Mesendoderm (in vitro differentiated cells): ENCODE results near the gene SEMA3E.
A peak's percentile ranks its signal among the peaks of the same experiment; 100 is the strongest.

Experiments
- DNase-seq: peaks from one replicate; pipeline ENCODE4 v3.0.0; 2013
- H2AK5ac ChIP-seq: 2 replicates; pipeline ENCODE4 v1.6.1; 2013; ENCODE audit warnings: low read length, inconsistent platforms
- H2BK120ac ChIP-seq: 2 replicates; pipeline ENCODE4 v1.6.1; 2013; ENCODE audit warnings: low read depth, mild to moderate bottlenecking, low read length, moderate library complexity, mixed read lengths
- H2BK15ac ChIP-seq: replicated peaks from 2 replicates; pipeline ENCODE4 v1.6.1; 2013; ENCODE audit warnings: low read depth, mild to moderate bottlenecking, moderate library complexity
- H2BK5ac ChIP-seq: 2 replicates; pipeline ENCODE4 v1.6.1; 2013; ENCODE audit warnings: low read length, inconsistent platforms
- H3K18ac ChIP-seq: 2 replicates; pipeline ENCODE4 v1.6.1; 2013; ENCODE audit warnings: mild to moderate bottlenecking, low read length, mixed read lengths
- H3K23ac ChIP-seq: one replicate; pipeline ENCODE4 v1.6.1; 2013; ENCODE audit warnings: low read length
- H3K27ac ChIP-seq: 2 replicates; pipeline ENCODE4 v1.5.1; 2013; ENCODE audit warnings: low read depth, mild to moderate bottlenecking, inconsistent platforms, low read length, moderate library complexity
- H3K27me3 ChIP-seq: 2 replicates; pipeline ENCODE4 v1.6.1; 2013; ENCODE audit warnings: low read length, control low read depth, mild to moderate bottlenecking, inconsistent platforms; ENCODE audit not compliant: insufficient read depth, poor library complexity
- H3K36me3 ChIP-seq: 2 replicates; pipeline ENCODE4 v1.6.1; 2013; ENCODE audit warnings: low read length, inconsistent platforms; ENCODE audit not compliant: control insufficient read depth, insufficient read depth
- H3K4ac ChIP-seq: one replicate; pipeline ENCODE4 v1.6.1; 2013; ENCODE audit warnings: low read depth, mild to moderate bottlenecking, low read length, moderate library complexity
- H3K4me1 ChIP-seq: 2 replicates; pipeline ENCODE4 v1.6.1; 2013; ENCODE audit warnings: low read depth, low read length, inconsistent platforms; ENCODE audit not compliant: control insufficient read depth
- H3K4me2 ChIP-seq: 2 replicates; pipeline ENCODE4 v1.6.1; 2013; ENCODE audit warnings: low read length
- H3K4me3 ChIP-seq: 2 replicates; pipeline ENCODE4 v1.5.1; 2013; ENCODE audit warnings: mild to moderate bottlenecking, low read length
- H3K56ac ChIP-seq: one replicate; pipeline ENCODE4 v1.6.1; 2013; ENCODE audit warnings: low read length
- H3K79me1 ChIP-seq: 2 replicates; pipeline ENCODE4 v1.6.1; 2013; ENCODE audit warnings: low read length, inconsistent platforms
- H3K79me2 ChIP-seq: 2 replicates; pipeline ENCODE4 v1.6.1; 2013; ENCODE audit warnings: mild to moderate bottlenecking, low read length; ENCODE audit not compliant: control insufficient read depth, insufficient read depth
- H3K9ac ChIP-seq: 2 replicates; pipeline ENCODE4 v1.6.1; 2013; ENCODE audit warnings: low read length, inconsistent platforms
- H4K5ac ChIP-seq: one replicate; pipeline ENCODE4 v1.6.1; 2013; ENCODE audit warnings: low read length
- H4K8ac ChIP-seq: one replicate; pipeline ENCODE4 v1.6.1; 2013; ENCODE audit warnings: low read depth, mild to moderate bottlenecking, control low read depth, low read length, moderate library complexity
- WGBS: extraction: QIAGEN DNeasy Blood & Tissue Kit; methylation state at CpG from one replicate; pipeline ENCODE4 v1.1.7; 2013; ENCODE audit warnings: low lambda C conversion rate, missing lambda C conversion rate; ENCODE audit not compliant: insufficient coverage; ENCODE audit errors: extremely low coverage; 5-methylcytosine and 5-hydroxymethylcytosine counted together

SEMA3E gene

GRCh38 chr7:83455612-83456011, 193.3 kb downstream of the SEMA3E start:
- no CpG with 5 or more reads among the region's 5 CpGs for WGBS
- peaks cover 3% of the 10 kb centered on the region for H3K4me1 ChIP-seq

GRCh38 chr7:83452256-83452655, 196.7 kb downstream of the SEMA3E start:
- Histone ChIP-seq H3K36me3 (no peaks in the 10 kb centered on the region), H3K27me3 (no peaks in the 10 kb centered on the region), H3K4ac (no peak overlapping the region), H3K79me2 (no peaks in the 10 kb centered on the region), H3K79me1 (no peaks in the 10 kb centered on the region), H3K56ac (no peak overlapping the region), H3K9ac (no peak overlapping the region), H2AK5ac (no peak overlapping the region), H4K8ac (no peak overlapping the region), H3K23ac (no peak overlapping the region), H3K4me2 (no peak overlapping the region), H3K4me3 (no peak overlapping the region), H2BK5ac (no peak overlapping the region), H4K5ac (no peak overlapping the region), H3K18ac (no peak overlapping the region), H2BK15ac (no peak overlapping the region), H3K27ac (no peak overlapping the region), H2BK120ac (no peak overlapping the region), H3K4me1 (no peaks in the 10 kb centered on the region)
- peak; percentile 31 for DNase-seq
- WGBS, result no CpG with 5 or more reads among the region's 2 CpGs

More at GRCh38 chr7:83455612-83456011, 193.3 kb downstream of the SEMA3E start:
- H3K79me1 ChIP-seq, result no peaks in the 10 kb centered on the region
- H2BK15ac ChIP-seq, result no peak overlapping the region
- H3K79me2 ChIP-seq, result peaks cover 6% of the 10 kb centered on the region
- H3K27me3 ChIP-seq, result no peaks in the 10 kb centered on the region
- no peak overlapping the region for H3K23ac ChIP-seq
- H2BK5ac ChIP-seq, result no peak overlapping the region
- no peak overlapping the region for H2AK5ac ChIP-seq
- no peak overlapping the region for H3K4me2 ChIP-seq
- H3K56ac ChIP-seq, result no peak overlapping the region
- no peaks in the 10 kb centered on the region for H3K36me3 ChIP-seq
- DNase-seq, result no peak
- H2BK120ac ChIP-seq, result no peak overlapping the region
- peak overlapping the region; percentile 80 for H3K18ac ChIP-seq
- no peak overlapping the region for H3K4ac ChIP-seq
- no peak overlapping the region for H3K27ac ChIP-seq
- no peak overlapping the region for H4K8ac ChIP-seq
- no peak overlapping the region for H4K5ac ChIP-seq
- H3K4me3 ChIP-seq, result no peak overlapping the region
- H3K9ac ChIP-seq, result no peak overlapping the region

GRCh38 chr7:83451501-83452045, 197.4 kb downstream of the SEMA3E start:
- Histone ChIP-seq H4K8ac (no peak overlapping the region), H3K79me1 (no peaks in the 10 kb centered on the region), H2BK5ac (no peak overlapping the region), H3K4ac (no peak overlapping the region), H3K23ac (no peak overlapping the region), H3K4me3 (no peak overlapping the region), H3K4me2 (no peak overlapping the region), H2AK5ac (no peak overlapping the region), H3K27me3 (no peaks in the 10 kb centered on the region), H2BK15ac (no peak overlapping the region), H3K36me3 (no peaks in the 10 kb centered on the region), H3K27ac (no peak overlapping the region), H3K4me1 (no peaks in the 10 kb centered on the region), H3K9ac (no peak overlapping the region), H2BK120ac (no peak overlapping the region), H3K18ac (peak overlapping the region; percentile 68), H4K5ac (no peak overlapping the region), H3K56ac (no peak overlapping the region), H3K79me2 (no peaks in the 10 kb centered on the region)
- no peak for DNase-seq
- no CpG with 5 or more reads among the region's 4 CpGs for WGBS

GRCh38 chr7:83449781-83450180, 199.2 kb downstream of the SEMA3E start:
- Histone ChIP-seq H3K4me3 (no peak overlapping the region), H3K56ac (no peak overlapping the region), H2BK5ac (no peak overlapping the region), H3K27ac (no peak overlapping the region), H2BK15ac (no peak overlapping the region), H3K27me3 (no peaks in the 10 kb centered on the region), H3K79me1 (no peaks in the 10 kb centered on the region), H4K8ac (no peak overlapping the region), H4K5ac (no peak overlapping the region), H3K36me3 (no peaks in the 10 kb centered on the region), H2AK5ac (no peak overlapping the region), H3K18ac (no peak overlapping the region), H3K4me1 (no peaks in the 10 kb centered on the region), H3K4ac (no peak overlapping the region), H3K4me2 (no peak overlapping the region), H2BK120ac (no peak overlapping the region), H3K9ac (no peak overlapping the region), H3K79me2 (no peaks in the 10 kb centered on the region), H3K23ac (no peak overlapping the region)
- DNase-seq, result no peak

- Histone ChIP-seq H3K27me3 (no peaks in the 10 kb centered on the region), H4K5ac (no peak overlapping the region), H3K4me3 (no peak overlapping the region), H2BK5ac (no peak overlapping the region), H3K4ac (no peak overlapping the region), H3K23ac (no peak overlapping the region), H4K8ac (no peak overlapping the region), H3K4me2 (no peak overlapping the region), H2AK5ac (no peak overlapping the region), H3K18ac (no peak overlapping the region), H3K36me3 (no peaks in the 10 kb centered on the region), H3K56ac (no peak overlapping the region), H3K4me1 (no peaks in the 10 kb centered on the region), H3K79me2 (no peaks in the 10 kb centered on the region), H3K79me1 (no peaks in the 10 kb centered on the region), H3K9ac (no peak overlapping the region), H2BK120ac (no peak overlapping the region), H3K27ac (no peak overlapping the region), H2BK15ac (no peak overlapping the region)
- no peak for DNase-seq
- no CpG with 5 or more reads among the region's 2 CpGs for WGBS
These were observed 201.3 kb downstream of the SEMA3E start for GRCh38 chr7:83447681-83448080.

- no peak overlapping the region for H4K5ac ChIP-seq
- H3K18ac ChIP-seq, result no peak overlapping the region
- H3K79me1 ChIP-seq, result no peaks in the 10 kb centered on the region
- no peaks in the 10 kb centered on the region for H3K36me3 ChIP-seq
- no peak overlapping the region for H4K8ac ChIP-seq
- no peak overlapping the region for H3K23ac ChIP-seq
- no peak overlapping the region for H2BK120ac ChIP-seq
- H2BK5ac ChIP-seq, result no peak overlapping the region
- WGBS, result no CpG with 5 or more reads among the region's 4 CpGs
- no peak overlapping the region for H2BK15ac ChIP-seq
- H3K4ac ChIP-seq, result no peak overlapping the region
- no peak overlapping the region for H3K4me2 ChIP-seq
- H3K9ac ChIP-seq, result no peak overlapping the region
- H3K27ac ChIP-seq, result no peak overlapping the region
- no peaks in the 10 kb centered on the region for H3K27me3 ChIP-seq
- no peak overlapping the region for H2AK5ac ChIP-seq
- no peak overlapping the region for H3K56ac ChIP-seq
- H3K79me2 ChIP-seq, result no peaks in the 10 kb centered on the region
- H3K4me1 ChIP-seq, result no peaks in the 10 kb centered on the region
- no peak for DNase-seq
- H3K4me3 ChIP-seq, result no peak overlapping the region
These were observed 202.8 kb downstream of the SEMA3E start for GRCh38 chr7:83446102-83446669.
